ENCODE data around the gene KCTD16. TPM values are rescaled to one million over a fixed set of nuclear protein-coding genes. Genes with fewer than 3 reads are reported as not detected.

Gene KCTD16
- total RNA-seq, 2 experiments from 2014 or later: 0.19 to 0.32 TPM

- ChIA-PET POLR2A (interaction anchor here (0.7 to 1.1 kb wide), 3 partner anchors 12 to 157 kb away, joined by 3 to 4 read pairs (median 3); no protein-coding TSS in a partner anchor), CTCF (ENCODE audit: unreplicated experiment) (no interaction called here)
- TF ChIP-seq CTCF (conservative IDR thresholded peaks at IDR 0.05; ENCODE audit: low read length) (no peak), EZH2phosphoT487 (IDR thresholded peaks at IDR 0.05; ENCODE audit: borderline replicate concordance, low read depth, low read length) (no peak)
- intact Hi-C loops (cut with micrococcal nuclease; ENCODE audit: unreplicated experiment): no loop called here
- Histone ChIP-seq H2AFZ (ENCODE audit: low read length) (no peak overlapping the region), H3K4me3 (ENCODE audit: low read depth, low read length, poor library complexity, severe bottlenecking) (no peak overlapping the region), H3K4me1 (ENCODE audit: insufficient read depth, low read length, poor library complexity, severe bottlenecking) (no peaks in the 10 kb centered on the region), H3K27ac (ENCODE audit: low read depth, low read length, poor library complexity, severe bottlenecking) (no peak overlapping the region), H3K9me3 (ENCODE audit: low read length) (no peaks in the 10 kb centered on the region), H3K36me3 (ENCODE audit: insufficient read depth, low read length) (no peaks in the 10 kb centered on the region), H3K9me2 (ENCODE audit: insufficient read depth, low read length) (no peaks in the 10 kb centered on the region), H3K79me2 (ENCODE audit: insufficient read depth, low read depth, low read length) (no peaks in the 10 kb centered on the region), H4K20me1 (ENCODE audit: insufficient read depth, low read length) (no peaks in the 10 kb centered on the region), H3K4me2 (ENCODE audit: low read length) (no peak overlapping the region)
- no peak for DNase-seq (ENCODE audit: low spot score)
- no TSS peak for BruUV-seq (replicated peaks)
Measured at GRCh38 chr5:144232285-144232684, 61.6 kb downstream of the KCTD16 start.

DNA sequence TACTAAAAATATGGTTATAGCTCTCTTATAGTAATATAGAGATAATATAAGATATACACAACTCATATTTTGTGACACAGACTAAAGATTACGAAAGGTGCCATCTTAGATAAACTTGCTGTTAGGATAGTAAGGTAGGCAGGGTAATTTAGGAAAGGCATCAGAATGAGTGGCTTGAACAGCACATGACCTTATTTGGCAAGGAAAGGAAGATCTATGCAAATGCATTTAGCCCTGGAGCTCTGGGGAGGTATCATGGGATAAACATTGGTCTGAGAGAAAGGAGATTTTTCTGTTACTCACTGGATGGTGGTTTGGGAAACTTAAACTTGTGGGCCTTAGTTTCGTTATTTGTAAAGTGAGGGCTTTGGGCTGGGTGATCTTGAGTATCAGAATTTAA lies 65.8 kb downstream of the KCTD16 start:
- no peak overlapping the region for H3K4me3 ChIP-seq (ENCODE audit: low read depth, low read length, poor library complexity, severe bottlenecking)
- no peaks in the 10 kb centered on the region for H3K9me3 ChIP-seq (ENCODE audit: low read length)
- no peak overlapping the region for H2AFZ ChIP-seq (ENCODE audit: low read length)
- ChIA-PET CTCF (ENCODE audit: unreplicated experiment) (no interaction called here), POLR2A (interaction anchor here (0.6 kb wide), 1 partner anchor 26 kb away, joined by 3 read pairs; no protein-coding TSS in a partner anchor)
- TF ChIP-seq EZH2phosphoT487 (IDR thresholded peaks at IDR 0.05; ENCODE audit: borderline replicate concordance, low read depth, low read length) (no peak), CTCF (conservative IDR thresholded peaks at IDR 0.05; ENCODE audit: low read length) (no peak)
- no peaks in the 10 kb centered on the region for H4K20me1 ChIP-seq (ENCODE audit: insufficient read depth, low read length)
- intact Hi-C loops (cut with micrococcal nuclease; ENCODE audit: unreplicated experiment): no loop called here
- no peaks in the 10 kb centered on the region for H3K4me1 ChIP-seq (ENCODE audit: insufficient read depth, low read length, poor library complexity, severe bottlenecking)
- no TSS peak for BruUV-seq (replicated peaks)
- no peaks in the 10 kb centered on the region for H3K36me3 ChIP-seq (ENCODE audit: insufficient read depth, low read length)
- H3K9me2 ChIP-seq (ENCODE audit: insufficient read depth, low read length): no peaks in the 10 kb centered on the region
- H3K27ac ChIP-seq (ENCODE audit: low read depth, low read length, poor library complexity, severe bottlenecking): no peak overlapping the region
- H3K79me2 ChIP-seq (ENCODE audit: insufficient read depth, low read depth, low read length): no peaks in the 10 kb centered on the region
- no peak overlapping the region for H3K4me2 ChIP-seq (ENCODE audit: low read length)
- DNase-seq (ENCODE audit: low spot score): no peak

- Histone ChIP-seq H3K4me1 (ENCODE audit: insufficient read depth, low read length, poor library complexity, severe bottlenecking) (no peaks in the 10 kb centered on the region), H4K20me1 (ENCODE audit: insufficient read depth, low read length) (no peaks in the 10 kb centered on the region), H3K9me2 (ENCODE audit: insufficient read depth, low read length) (no peaks in the 10 kb centered on the region), H2AFZ (ENCODE audit: low read length) (no peak overlapping the region), H3K4me2 (ENCODE audit: low read length) (no peak overlapping the region), H3K27ac (ENCODE audit: low read depth, low read length, poor library complexity, severe bottlenecking) (no peak overlapping the region), H3K4me3 (ENCODE audit: low read depth, low read length, poor library complexity, severe bottlenecking) (no peak overlapping the region), H3K36me3 (ENCODE audit: insufficient read depth, low read length) (no peaks in the 10 kb centered on the region), H3K79me2 (ENCODE audit: insufficient read depth, low read depth, low read length) (no peaks in the 10 kb centered on the region), H3K9me3 (ENCODE audit: low read length) (no peaks in the 10 kb centered on the region)
- intact Hi-C loops (cut with micrococcal nuclease; ENCODE audit: unreplicated experiment): no loop called here
- POLR2A ChIA-PET: no interaction called here
- DNase-seq (ENCODE audit: low spot score): no peak
- no TSS peak for BruUV-seq (replicated peaks)
- CTCF ChIA-PET (ENCODE audit: unreplicated experiment): no interaction called here
- TF ChIP-seq CTCF (conservative IDR thresholded peaks at IDR 0.05; ENCODE audit: low read length) (no peak), EZH2phosphoT487 (IDR thresholded peaks at IDR 0.05; ENCODE audit: borderline replicate concordance, low read depth, low read length) (no peak)
Measured at GRCh38 chr5:144237851-144238250, 67.2 kb downstream of the KCTD16 start.

All from OCI-LY7 (cell line).